ENCODE measurements around the gene FAM53A.

FAM53A gene

DNA sequence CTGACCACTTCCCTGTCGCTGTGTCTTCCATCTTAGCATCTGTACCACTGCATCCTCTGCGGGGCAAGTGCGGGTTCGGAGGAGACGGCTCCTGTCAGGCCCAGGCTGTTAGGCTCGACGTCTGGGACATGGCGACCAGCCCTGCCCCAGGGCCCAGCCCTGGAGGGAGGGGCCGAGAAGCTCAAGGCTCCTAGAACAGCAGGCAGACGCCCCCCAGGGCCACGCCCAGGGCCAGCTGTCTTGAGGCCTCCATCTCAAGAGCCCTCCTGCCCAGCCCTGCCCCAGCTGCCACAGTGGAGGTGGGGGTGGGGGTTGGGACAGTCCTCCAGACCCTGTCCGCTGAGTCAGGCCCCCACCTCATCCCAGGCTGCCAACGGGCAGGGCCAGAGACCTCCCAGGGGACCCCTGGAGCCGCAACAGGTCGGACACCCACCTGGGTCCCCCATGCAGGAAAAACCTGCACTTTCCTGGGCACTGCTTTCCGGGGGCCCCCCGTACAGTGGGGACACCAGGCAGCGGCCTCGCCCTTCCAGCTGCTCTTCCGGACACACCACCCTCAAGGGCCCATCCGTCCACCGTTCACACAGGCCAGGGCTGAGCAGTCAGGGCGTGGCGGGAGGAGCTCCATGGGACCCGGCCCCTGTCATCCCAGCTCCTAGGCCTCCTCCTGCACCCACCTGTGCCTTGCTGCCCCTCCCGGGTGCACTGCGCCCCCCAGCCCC is 83.1 kb downstream of the FAM53A start:
- DNase-seq = no peak

GRCh38 chr4:1600211-1600780 is 83.8 kb downstream of the FAM53A start:
- DNase-seq = no peak

DNA sequence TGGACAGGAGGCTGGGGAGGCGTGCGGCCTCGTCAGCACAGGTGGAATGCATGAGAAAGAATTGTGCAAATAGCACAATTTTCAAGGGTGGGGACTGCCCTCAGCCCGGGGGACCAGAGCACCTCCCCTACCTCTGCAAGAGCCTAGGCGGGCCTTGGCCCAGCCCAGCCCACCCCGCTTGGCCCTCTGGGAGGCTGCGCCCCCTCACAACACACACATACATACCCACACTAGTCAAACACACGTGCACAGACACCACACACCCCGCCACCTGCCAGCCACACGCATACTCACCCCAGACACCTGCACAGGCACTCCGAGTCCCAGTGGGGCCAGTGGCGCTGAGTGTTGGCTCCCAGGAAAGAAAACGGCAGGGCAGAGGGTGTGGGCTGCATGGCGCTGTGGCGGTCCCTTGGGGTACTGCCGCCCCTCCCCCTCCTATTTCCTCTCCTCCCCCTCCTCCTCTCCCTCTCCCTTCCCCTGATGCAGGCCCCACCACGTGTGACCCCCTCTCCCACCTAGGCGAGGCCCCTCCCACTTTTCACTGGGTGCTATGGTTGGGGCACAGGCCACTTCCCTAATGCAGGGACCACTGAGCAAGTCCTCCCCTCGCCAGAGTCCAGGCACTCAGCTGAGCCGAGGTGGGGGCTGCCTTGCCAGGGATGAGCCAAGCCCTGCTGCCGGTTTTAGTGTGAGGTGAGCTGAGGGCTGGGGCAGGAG is 84.5 kb downstream of the FAM53A start:
- DNase-seq = no peak

DNA sequence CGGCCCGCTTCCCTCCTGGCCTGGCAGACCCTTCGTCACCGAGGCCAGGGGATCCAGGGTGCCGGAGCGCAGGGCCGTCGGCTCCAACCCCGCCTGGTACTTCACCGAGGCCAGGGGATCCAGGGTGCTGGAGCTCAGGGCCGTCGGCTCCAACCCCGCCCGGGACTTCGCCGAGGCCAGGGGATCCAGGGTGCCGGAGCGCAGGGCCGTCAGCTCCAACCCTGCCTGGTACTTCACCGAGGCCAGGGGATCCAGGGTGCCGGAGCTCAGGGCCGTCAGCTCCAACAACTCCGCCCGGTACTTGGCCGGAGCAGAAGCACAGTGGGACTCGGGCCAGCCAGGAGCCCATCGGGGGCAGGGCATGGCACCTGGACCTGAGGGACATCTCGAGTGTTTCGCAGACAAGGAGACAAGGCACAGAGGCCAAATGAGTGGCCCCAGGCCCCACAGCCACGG is 85.1 kb downstream of the FAM53A start:
- no peak for DNase-seq

GRCh38 chr4:1598206-1599025 is 85.7 kb downstream of the FAM53A start:
- no peak for DNase-seq

- DNase-seq = no peak
Observed at GRCh38 chr4:1597021-1597931, 86.8 kb downstream of the FAM53A start.

DNA sequence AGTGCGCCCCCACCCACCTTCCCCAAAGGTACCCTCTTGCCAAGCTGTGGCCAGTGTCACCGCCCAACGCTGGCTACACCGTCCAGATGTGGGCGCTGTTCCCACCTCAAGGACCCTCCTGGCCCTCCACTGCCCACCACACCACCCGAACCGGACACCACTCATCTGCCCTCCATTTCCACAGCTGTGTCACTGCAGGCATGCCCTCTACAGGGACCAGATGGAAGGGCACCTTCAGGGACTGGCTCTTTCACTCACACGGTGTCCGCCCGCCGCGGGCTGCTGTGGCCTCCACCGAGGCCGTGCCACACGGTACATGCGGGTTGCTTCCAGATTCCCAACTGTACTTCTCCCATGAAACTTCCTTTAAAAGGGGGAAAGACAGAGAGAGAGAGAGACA is 87.7 kb downstream of the FAM53A start:
- no peak for DNase-seq

DNA sequence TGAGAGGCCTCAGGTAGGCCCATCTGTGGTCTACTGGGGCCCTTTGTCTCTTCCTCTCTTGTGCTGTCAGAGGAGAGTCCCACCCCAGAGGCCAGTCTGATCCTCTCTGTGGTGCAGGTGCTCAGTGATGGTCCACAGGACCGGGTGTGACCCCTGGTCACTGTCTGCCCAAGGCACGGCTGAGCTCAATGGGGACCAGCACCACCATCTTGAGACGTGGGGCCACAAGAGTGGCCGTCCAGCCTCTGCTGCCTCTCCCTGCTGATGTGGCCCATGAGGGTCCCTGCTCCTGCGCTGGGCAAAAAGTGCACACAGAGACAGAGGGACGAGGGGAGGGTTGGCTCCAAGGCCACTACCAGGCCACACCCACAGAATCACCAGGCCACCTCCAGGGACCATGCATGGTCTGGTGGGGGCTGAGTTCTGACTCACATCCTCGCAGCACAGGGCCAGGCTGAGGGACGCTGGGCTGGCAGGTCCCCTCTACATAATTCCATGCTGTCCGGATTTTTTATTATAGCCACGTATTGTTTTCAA is 88.3 kb downstream of the FAM53A start:
- DNase-seq = no peak

- no peak for DNase-seq
Observed at GRCh38 chr4:1594871-1595788, 89.0 kb downstream of the FAM53A start.

DNA sequence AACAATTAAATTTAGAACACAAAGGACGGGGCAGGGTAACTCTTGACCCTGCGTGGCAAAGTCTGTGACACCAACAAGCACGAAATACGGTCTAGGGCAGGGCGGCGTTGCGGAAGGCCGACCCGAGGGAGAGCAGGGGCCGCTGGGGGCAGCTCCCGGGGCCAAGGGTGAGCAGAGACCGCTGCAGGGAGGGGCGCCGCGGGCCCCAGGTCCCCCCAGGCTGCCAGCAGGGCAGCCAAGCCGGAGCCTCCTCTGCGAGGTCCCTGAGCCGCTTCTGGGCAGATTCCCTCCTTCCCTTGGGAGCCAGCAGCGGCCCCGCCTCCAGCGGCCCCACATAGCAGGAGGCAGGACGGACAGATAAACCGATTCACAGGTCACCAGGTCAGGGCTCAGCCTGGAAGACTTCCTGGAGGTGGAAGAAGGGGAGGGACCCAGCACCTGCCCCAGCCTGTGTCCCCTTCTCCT is 90.2 kb downstream of the FAM53A start:
- DNase-seq = no peak

GRCh38 chr4:1593458-1593857 is 90.7 kb downstream of the FAM53A start:
- no peak for DNase-seq

- no peak for DNase-seq
Observed at GRCh38 chr4:1592709-1593417, 91.2 kb downstream of the FAM53A start.

- DNase-seq = no peak
Observed at GRCh38 chr4:1592068-1592708, 91.9 kb downstream of the FAM53A start.

DNA sequence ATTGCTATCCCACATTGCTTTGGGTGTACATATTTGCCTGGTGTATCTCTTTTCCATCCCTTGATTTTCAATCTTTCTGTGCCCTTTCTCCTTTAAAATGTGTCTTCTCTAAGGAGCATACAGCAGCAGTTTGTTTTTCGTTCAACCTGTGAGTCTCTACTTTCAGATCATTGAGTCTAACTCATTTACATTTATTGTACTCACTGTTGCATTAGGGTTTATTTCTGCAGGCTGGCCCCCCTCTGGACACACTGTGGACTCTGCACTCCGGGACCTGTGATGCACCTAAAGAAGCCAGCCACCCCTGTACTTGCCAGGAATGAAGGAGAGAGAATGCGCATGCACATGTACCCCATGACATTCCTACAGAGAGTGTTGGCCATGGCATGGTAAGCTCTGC is 93.0 kb downstream of the FAM53A start:
- DNase-seq = no peak

DNA sequence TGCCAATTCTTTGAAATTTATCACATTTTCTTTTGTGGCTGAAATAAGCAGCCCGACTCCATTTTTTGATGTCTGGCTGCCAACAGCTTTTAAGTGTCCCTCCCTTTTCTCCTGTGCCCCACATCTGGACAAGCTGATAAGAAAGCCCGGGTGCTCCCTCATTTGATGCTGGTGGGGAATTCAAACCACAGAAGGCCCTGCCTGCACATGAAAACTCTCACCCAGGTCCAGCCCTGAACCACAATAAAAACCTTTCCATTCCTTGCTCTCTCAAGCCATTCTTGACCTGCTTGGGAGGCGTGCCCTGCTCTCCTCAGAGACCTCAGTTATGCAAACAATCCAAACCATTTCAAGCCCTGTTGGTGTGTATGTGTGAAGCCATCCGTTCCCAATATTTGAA is 93.9 kb downstream of the FAM53A start:
- no peak for DNase-seq

Data from activated CD4-positive, alpha-beta T cell treated with anti-CD3 and anti-CD28 coated beads, Interleukin-2, Interleukin-6, amounts not matched to agents 100 ng/mL and 50 ng/mL, durations not matched to agents 16 hours and 8 hours (primary cell).